CD14-positive monocyte (primary cell): ENCODE results near the gene PLA2G1B. TPM values are rescaled to one million over a fixed set of nuclear protein-coding genes. Genes with fewer than 3 reads are reported as not detected.
A peak's percentile ranks its signal among the peaks of the same experiment; 100 is the strongest.
"Not testable (repeated sequence)": the region's sequence is repeated elsewhere in the genome, so short reads cannot be mapped to it uniquely, and the experiment has no call there.

Experiments
- DNase-seq, 3 donors: peaks; one replicate each; pipeline ENCODE4 v3.0.0-alpha.2; 2011 to 2022
- H2AFZ ChIP-seq: 2 replicates; pipeline ENCODE4 v1.6.0; 2012; ENCODE audit warnings: mild to moderate bottlenecking, low read depth, low read length, inconsistent platforms; ENCODE audit not compliant: insufficient read depth, poor library complexity, severe bottlenecking
- H3K27ac ChIP-seq, 2 donors: 1 replicate in 1 of 2; 2 replicates in 1 of 2; pipeline ENCODE4 v1.5.1; 2012 to 2013; ENCODE audit warnings: low read length in 2 of 2, control low read depth in 1 of 2, inconsistent platforms in 1 of 2, low read depth in 1 of 2, mild to moderate bottlenecking in 1 of 2
- H3K27me3 ChIP-seq, 2 donors: one replicate each; pipeline versions ENCODE4 v1.6.0 to v1.6.1; 2011 to 2013; ENCODE audit warnings: low read length in 2 of 2; ENCODE audit not compliant: control insufficient read depth in 2 of 2, insufficient read depth in 2 of 2
- H3K36me3 ChIP-seq, 2 donors: replicated peaks in 1 of 2; 1 replicate in 1 of 2; 2 replicates in 1 of 2; pipeline versions ENCODE4 v1.5.1 to v1.6.1; 2012 to 2013; ENCODE audit warnings: low read length in 2 of 2, control low read depth in 1 of 2, inconsistent platforms in 1 of 2, mild to moderate bottlenecking in 1 of 2; ENCODE audit not compliant: insufficient read depth in 2 of 2, control insufficient read depth in 1 of 2
- H3K4me1 ChIP-seq, 2 donors: 1 replicate in 1 of 2; 2 replicates in 1 of 2; pipeline versions ENCODE4 v1.5.1 to v1.6.1; 2012 to 2013; ENCODE audit warnings: low read length in 2 of 2, control low read depth in 1 of 2, inconsistent platforms in 1 of 2, mild to moderate bottlenecking in 1 of 2, moderate library complexity in 1 of 2; ENCODE audit not compliant: insufficient read depth in 2 of 2, control insufficient read depth in 1 of 2
- H3K4me2 ChIP-seq: replicated peaks from 2 replicates; pipeline ENCODE3; 2012; ENCODE audit warnings: low read length, moderate library complexity, mild to moderate bottlenecking; ENCODE audit not compliant: poor library complexity, severe bottlenecking; ENCODE audit errors: extremely low read depth
- H3K4me3 ChIP-seq, 3 experiments: fragments of 200-600 bp in 1 of 3; sonication (generic) in 1 of 3; replicated peaks in 1 of 3; 1 replicate in 2 of 3; 2 replicates in 1 of 3; pipeline ENCODE4 v1.5.1; 2011 to 2013; ENCODE audit warnings: low read length in 3 of 3, mild to moderate bottlenecking in 3 of 3, control low read depth in 2 of 3, low read depth in 2 of 3, inconsistent platforms in 1 of 3, moderate library complexity in 1 of 3
- H3K79me2 ChIP-seq: 2 replicates; pipeline ENCODE4 v1.6.0; 2012; ENCODE audit warnings: mild to moderate bottlenecking, control low read depth, inconsistent platforms, low read length, moderate library complexity; ENCODE audit not compliant: insufficient read depth
- H3K9ac ChIP-seq: 2 replicates; pipeline ENCODE4 v1.6.0; 2017; ENCODE audit warnings: low read length, mild to moderate bottlenecking; ENCODE audit not compliant: insufficient read depth, poor library complexity, severe bottlenecking
- H3K9me3 ChIP-seq, 2 donors: replicated peaks in 1 of 2; 1 replicate in 1 of 2; 2 replicates in 1 of 2; pipeline versions ENCODE4 v1.5.1 to v1.6.1; 2012 to 2013; ENCODE audit warnings: low read length in 2 of 2, control low read depth in 1 of 2; ENCODE audit not compliant: control insufficient read depth in 1 of 2, insufficient read depth in 1 of 2
- H4K20me1 ChIP-seq: 2 replicates; pipeline ENCODE4 v1.6.0; 2012; ENCODE audit warnings: mild to moderate bottlenecking, low read length, control low read depth, moderate library complexity; ENCODE audit not compliant: insufficient read depth
- H3K27ac Mint-ChIP-seq, 7 donors: one replicate each; pipeline ENCODE4 v1.8.0; 2020; ENCODE audit warnings: mild to moderate bottlenecking in 7 of 7, mixed read lengths in 7 of 7, moderate library complexity in 6 of 7, inconsistent platforms in 2 of 7
- H3K27me3 Mint-ChIP-seq, 3 donors: one replicate each; pipeline ENCODE4 v1.8.0; 2021 to 2022; ENCODE audit warnings: low read depth in 3 of 3, mild to moderate bottlenecking in 3 of 3, mixed read lengths in 3 of 3, moderate library complexity in 3 of 3, inconsistent platforms in 1 of 3
- H3K36me3 Mint-ChIP-seq, 2 donors: one replicate each; pipeline ENCODE4 v1.8.0; 2020; ENCODE audit warnings: mixed read lengths in 2 of 2, inconsistent platforms in 1 of 2, mild to moderate bottlenecking in 1 of 2
- H3K4me1 Mint-ChIP-seq: one replicate; pipeline ENCODE4 v1.8.0; 2020; ENCODE audit warnings: mild to moderate bottlenecking, mixed read lengths
- H3K4me3 Mint-ChIP-seq, 2 donors: one replicate each; pipeline ENCODE4 v1.8.0; 2020; ENCODE audit warnings: mild to moderate bottlenecking in 2 of 2, mixed read lengths in 2 of 2, moderate library complexity in 1 of 2
- H3K9me3 Mint-ChIP-seq, 7 donors: one replicate each; pipeline ENCODE4 v1.8.0; 2020 to 2022; ENCODE audit warnings: mixed read lengths in 7 of 7, mild to moderate bottlenecking in 6 of 7, moderate library complexity in 6 of 7, inconsistent platforms in 2 of 7
- WGBS: methylation state at CpG from one replicate; pipeline ENCODE4 v1.1.5; 2013; ENCODE audit warnings: missing lambda C conversion rate; ENCODE audit not compliant: insufficient coverage; 5-methylcytosine and 5-hydroxymethylcytosine counted together
- intact Hi-C, 2 donors: fragments of 100-400 bp; cut with micrococcal nuclease; formaldehyde crosslinking; loops; one replicate each; pipeline versions ENCODE4 v1.15.0 to v1.15.1; 2023
- polyA plus RNA-seq, 3 donors: library from polyadenylated mRNA; depleted of rRNA in 1 of 3; unstranded in 2 of 3; stranded (reverse) in 1 of 3; fragments of 300-500 nt in 2 of 3; fragments of >200 nt in 1 of 3; fragmentation: Illumina TruSeq in 2 of 3; gene quantifications; 1 replicate in 2 of 3; 2 replicates in 1 of 3; pipeline ENCODE4 v1.2.3, GENCODE V29; 2012 to 2021
- TF ChIP-seq, protein P1 (sequence below): fragments of 200-600 bp; IDR thresholded peaks from one replicate; pipeline ENCODE4 v1.8.0; 2022; ENCODE audit warnings: antibody characterized with exemption, mild to moderate bottlenecking

PLA2G1B gene
- polyA plus RNA-seq, 3 donors: not detected

DNA sequence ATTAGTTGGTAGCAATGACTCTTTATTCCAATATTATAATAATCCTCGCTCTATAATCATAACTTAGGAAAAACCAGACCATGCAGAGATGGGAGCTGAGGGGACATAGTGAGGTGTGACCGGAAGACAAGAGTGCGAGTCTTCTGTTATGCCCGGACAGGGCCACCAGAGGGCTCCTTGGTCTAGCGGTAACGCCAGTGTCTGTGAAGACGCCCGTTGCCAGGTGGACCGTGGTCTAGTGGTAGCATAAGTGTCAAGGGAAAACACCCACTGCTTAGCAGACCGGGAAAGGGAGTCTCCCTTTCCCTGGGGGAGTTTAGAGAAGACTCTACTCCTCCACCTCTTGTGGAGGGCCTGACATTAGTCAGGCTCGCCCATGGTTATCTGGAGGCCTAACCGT, 7.9 kb upstream of the PLA2G1B start:
- peaks cover 17 to 41% (median 29%) of the 10 kb centered on the region in 7 donors for H3K9me3 Mint-ChIP-seq
- H3K4me1 Mint-ChIP-seq, H3K27ac Mint-ChIP-seq, H3K9ac ChIP-seq, H3K27me3 Mint-ChIP-seq, H3K4me3 Mint-ChIP-seq, H3K79me2 ChIP-seq, H2AFZ ChIP-seq, H3K36me3 ChIP-seq, H3K4me2 ChIP-seq, H3K36me3 Mint-ChIP-seq, H3K27ac ChIP-seq, H3K27me3 ChIP-seq, H3K4me1 ChIP-seq, H4K20me1 ChIP-seq, H3K4me3 ChIP-seq, intact Hi-C loops: not testable (repeated sequence)
- WGBS: 28% methylated on average over 7 of the region's 12 CpGs
- peaks cover 20 to 25% of the 10 kb centered on the region in 2 donors for H3K9me3 ChIP-seq
- peak in 2 of 3 donors; percentile 7 to 12 for DNase-seq
- TF ChIP-seq, protein P1, sequence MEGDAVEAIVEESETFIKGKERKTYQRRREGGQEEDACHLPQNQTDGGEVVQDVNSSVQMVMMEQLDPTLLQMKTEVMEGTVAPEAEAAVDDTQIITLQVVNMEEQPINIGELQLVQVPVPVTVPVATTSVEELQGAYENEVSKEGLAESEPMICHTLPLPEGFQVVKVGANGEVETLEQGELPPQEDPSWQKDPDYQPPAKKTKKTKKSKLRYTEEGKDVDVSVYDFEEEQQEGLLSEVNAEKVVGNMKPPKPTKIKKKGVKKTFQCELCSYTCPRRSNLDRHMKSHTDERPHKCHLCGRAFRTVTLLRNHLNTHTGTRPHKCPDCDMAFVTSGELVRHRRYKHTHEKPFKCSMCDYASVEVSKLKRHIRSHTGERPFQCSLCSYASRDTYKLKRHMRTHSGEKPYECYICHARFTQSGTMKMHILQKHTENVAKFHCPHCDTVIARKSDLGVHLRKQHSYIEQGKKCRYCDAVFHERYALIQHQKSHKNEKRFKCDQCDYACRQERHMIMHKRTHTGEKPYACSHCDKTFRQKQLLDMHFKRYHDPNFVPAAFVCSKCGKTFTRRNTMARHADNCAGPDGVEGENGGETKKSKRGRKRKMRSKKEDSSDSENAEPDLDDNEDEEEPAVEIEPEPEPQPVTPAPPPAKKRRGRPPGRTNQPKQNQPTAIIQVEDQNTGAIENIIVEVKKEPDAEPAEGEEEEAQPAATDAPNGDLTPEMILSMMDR: peak; percentile 72

DNA sequence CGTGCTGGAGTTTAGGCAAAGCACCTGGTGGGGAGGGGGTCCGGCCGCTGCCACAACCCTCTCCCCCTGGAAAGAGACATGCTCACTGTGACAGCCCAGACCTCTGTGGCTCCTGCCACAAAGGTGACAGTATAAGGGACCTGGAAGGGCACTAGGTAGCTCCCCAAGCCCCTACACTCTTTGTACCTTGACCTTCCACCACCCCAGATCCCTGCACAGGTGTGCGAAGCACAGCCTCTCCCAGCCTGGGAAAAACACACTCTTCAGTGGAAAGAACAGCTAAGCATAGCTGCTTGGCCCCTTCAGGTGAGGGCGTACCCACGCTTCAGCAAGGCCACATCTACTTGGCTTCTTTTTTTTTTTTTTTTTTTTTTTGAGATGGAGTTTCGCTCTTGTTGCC, 4.9 kb upstream of the PLA2G1B start:
- intact Hi-C loops: no loop called here
- Histone ChIP-seq H4K20me1 (no peaks in the 10 kb centered on the region), H2AFZ (no peak overlapping the region), H3K27ac (no peak overlapping the region), H3K79me2 (no peaks in the 10 kb centered on the region), H3K4me2 (no peak overlapping the region), H3K9ac (no peak overlapping the region), H3K4me3 (no peak overlapping the region), H3K9me3 (peaks cover 15 to 16% of the 10 kb centered on the region in 2 donors), H3K4me1 (no peaks in the 10 kb centered on the region), H3K27me3 (no peaks in the 10 kb centered on the region), H3K36me3 (no peaks in the 10 kb centered on the region)
- Mint-ChIP-seq H3K27me3 (peaks cover 0 to 8% (median 3%) of the 10 kb centered on the region in 3 donors), H3K4me1 (no peaks in the 10 kb centered on the region), H3K4me3 (no peak overlapping the region), H3K27ac (no peak overlapping the region), H3K36me3 (no peaks in the 10 kb centered on the region), H3K9me3 (peaks cover 8 to 22% (median 21%) of the 10 kb centered on the region in 7 donors)
- WGBS: 83% methylated on average over 3 of the region's 7 CpGs
- DNase-seq: no peak
- TF ChIP-seq, protein P1: no peak
